Panc1 (cell line): ENCODE data around the gene ERC2.

Experiments
- CTCF ChIP-seq: fragments of 450-650 bp; IDR thresholded peaks from 2 replicates; pipeline ENCODE4 v1.5.1; 2017; ENCODE audit warnings: mild to moderate bottlenecking
- POLR2AphosphoS5 ChIP-seq: IDR thresholded peaks from 2 replicates; pipeline ENCODE4 v1.6.1; 2012; ENCODE audit warnings: mild to moderate bottlenecking, low read depth, low read length, moderate library complexity
- REST ChIP-seq, 2 experiments: IDR thresholded peaks; 2 replicates each; pipeline ENCODE4 v1.6.1; 2011 to 2012; ENCODE audit warnings: low read depth in 2 of 2, control low read depth in 1 of 2, low read length in 1 of 2, mild to moderate bottlenecking in 1 of 2, moderate library complexity in 1 of 2; ENCODE audit not compliant: insufficient read depth in 1 of 2
- SIN3A ChIP-seq: IDR thresholded peaks from 2 replicates; pipeline ENCODE4 v1.6.1; 2012; ENCODE audit warnings: low read depth, mild to moderate bottlenecking, low read length, moderate library complexity, borderline replicate concordance; ENCODE audit not compliant: insufficient read depth
- TCF7L2 ChIP-seq: IDR thresholded peaks from 2 replicates; pipeline ENCODE4 v1.6.1; 2011; ENCODE audit warnings: mild to moderate bottlenecking, low read depth, low read length, inconsistent platforms

- no peak for TF ChIP-seq CTCF
- TF ChIP-seq POLR2AphosphoS5, result no peak
- TF ChIP-seq SIN3A, result no peak
- TF ChIP-seq TCF7L2, result no peak
- no peak for TF ChIP-seq REST (IDR thresholded peaks at IDR 0.05; ENCODE audit: insufficient read depth in 1 of 2, low read depth in 2 of 2, low read length in 1 of 2)
Observed at GRCh38 chr3:56342475-56342874, 125.8 kb downstream of the ERC2 start.
